Measurements from ENCODE around the gene CDC14C. TPM values are rescaled to one million over a fixed set of nuclear protein-coding genes. Genes with fewer than 3 reads are reported as not detected.
"Not testable (repeated sequence)": the region's sequence is repeated elsewhere in the genome, so short reads cannot be mapped to it uniquely, and the experiment has no call there.

The CDC14C gene
- total and polyA plus RNA-seq, 7 donors = not detected

DNA sequence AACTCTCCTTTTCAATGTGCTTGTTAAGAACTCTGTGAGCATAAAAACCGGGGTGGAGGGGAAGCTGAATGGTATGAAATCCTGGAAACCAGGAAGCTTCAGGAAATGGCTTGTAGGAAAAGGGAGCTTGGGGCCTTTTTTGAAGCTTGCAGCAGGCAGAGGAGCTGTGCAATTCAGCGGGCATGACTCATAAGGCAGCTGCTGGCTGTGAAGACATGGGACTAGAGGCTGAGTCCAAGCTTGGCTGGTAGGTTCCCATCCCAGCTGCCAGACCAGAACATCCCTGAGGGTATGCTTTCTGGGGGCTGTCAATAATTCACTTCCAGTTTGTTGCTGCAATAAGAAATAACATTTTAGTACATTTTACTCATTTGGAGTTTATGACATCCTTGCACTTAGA lies 36.8 kb upstream of the CDC14C start:
- ATAC-seq (no peak), DNase-seq (peak; percentile 23 to 60)
- H3K9me3 ChIP-seq = peaks cover 22% of the 10 kb centered on the region
- intact Hi-C loops (cut with DNase I) = no loop called here
- WGBS, 3 donors = 40 to 56% (median 46%) methylated on average over 2 of the region's 2 CpGs
- H3K36me3 ChIP-seq (ENCODE audit: insufficient read depth in 1 of 2, low read depth in 1 of 2) = no peaks in the 10 kb centered on the region
- no peak overlapping the region for H3K4me3 ChIP-seq
- no peaks in the 10 kb centered on the region for H3K4me1 ChIP-seq
- TF ChIP-seq, protein P1, sequence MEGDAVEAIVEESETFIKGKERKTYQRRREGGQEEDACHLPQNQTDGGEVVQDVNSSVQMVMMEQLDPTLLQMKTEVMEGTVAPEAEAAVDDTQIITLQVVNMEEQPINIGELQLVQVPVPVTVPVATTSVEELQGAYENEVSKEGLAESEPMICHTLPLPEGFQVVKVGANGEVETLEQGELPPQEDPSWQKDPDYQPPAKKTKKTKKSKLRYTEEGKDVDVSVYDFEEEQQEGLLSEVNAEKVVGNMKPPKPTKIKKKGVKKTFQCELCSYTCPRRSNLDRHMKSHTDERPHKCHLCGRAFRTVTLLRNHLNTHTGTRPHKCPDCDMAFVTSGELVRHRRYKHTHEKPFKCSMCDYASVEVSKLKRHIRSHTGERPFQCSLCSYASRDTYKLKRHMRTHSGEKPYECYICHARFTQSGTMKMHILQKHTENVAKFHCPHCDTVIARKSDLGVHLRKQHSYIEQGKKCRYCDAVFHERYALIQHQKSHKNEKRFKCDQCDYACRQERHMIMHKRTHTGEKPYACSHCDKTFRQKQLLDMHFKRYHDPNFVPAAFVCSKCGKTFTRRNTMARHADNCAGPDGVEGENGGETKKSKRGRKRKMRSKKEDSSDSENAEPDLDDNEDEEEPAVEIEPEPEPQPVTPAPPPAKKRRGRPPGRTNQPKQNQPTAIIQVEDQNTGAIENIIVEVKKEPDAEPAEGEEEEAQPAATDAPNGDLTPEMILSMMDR (IDR thresholded peaks at IDR 0.05) = no peak
- no peak overlapping the region for H3K27ac ChIP-seq
- no peaks in the 10 kb centered on the region for H3K27me3 ChIP-seq (ENCODE audit: insufficient read depth in 3 of 3, low read length in 2 of 3)

DNA sequence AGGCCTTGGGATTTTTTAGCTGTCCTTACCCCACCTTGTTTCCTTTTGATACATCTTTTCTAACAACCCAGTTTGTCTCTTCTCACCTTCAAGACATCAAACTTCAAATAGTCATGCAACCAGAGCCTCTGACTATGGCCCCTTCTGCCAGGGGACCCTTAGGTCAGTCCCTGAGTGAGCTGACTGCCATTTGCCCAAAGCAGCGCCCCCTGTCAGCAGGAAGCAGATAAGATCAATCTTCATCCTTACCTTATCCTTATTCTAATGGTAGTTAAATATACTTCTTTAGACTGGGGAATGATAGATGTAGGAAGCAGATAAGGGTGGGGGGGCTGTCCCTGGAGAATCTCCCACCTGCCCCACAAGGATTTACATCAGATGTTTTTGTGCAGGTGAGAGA lies 29.8 kb upstream of the CDC14C start:
- WGBS, 3 donors = 59 to 87% (median 68%) methylated on average over 1 of the region's 1 CpG

DNA sequence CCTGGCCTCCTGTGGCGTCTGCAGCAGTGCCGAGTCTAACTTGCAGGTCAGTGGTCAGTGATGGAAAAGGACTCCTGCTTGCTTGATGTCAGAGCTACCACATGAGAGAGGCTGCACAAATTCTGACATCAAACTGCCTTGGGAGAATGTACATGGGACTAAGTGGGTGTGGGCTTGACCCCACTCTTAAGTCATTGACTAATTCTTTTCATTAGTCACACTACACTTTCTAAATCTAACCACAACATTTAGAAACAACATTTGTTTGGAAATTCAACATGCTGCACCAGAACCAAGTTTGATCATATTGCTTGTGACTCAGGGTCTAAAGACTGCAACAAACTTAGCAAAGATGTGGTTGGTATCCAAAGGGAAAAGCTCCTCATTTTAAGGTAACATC lies 24.4 kb upstream of the CDC14C start:
- intact Hi-C loops (cut with DNase I) = no loop called here
- Histone ChIP-seq H3K36me3 (ENCODE audit: insufficient read depth in 1 of 2, low read depth in 1 of 2) (no peaks in the 10 kb centered on the region), H3K4me3 (no peak overlapping the region), H3K27ac (no peak overlapping the region), H3K9me3 (no peaks in the 10 kb centered on the region), H3K27me3 (ENCODE audit: insufficient read depth in 3 of 3, low read length in 2 of 3) (no peaks in the 10 kb centered on the region), H3K4me1 (no peaks in the 10 kb centered on the region)
- TF ChIP-seq, protein P1 (IDR thresholded peaks at IDR 0.05) = no peak
- DNase-seq (no peak), ATAC-seq (no peak)
- 67 to 85% (median 76%) methylated on average over 2 of the region's 2 CpGs for WGBS, 3 donors

More for the DNA sequence above, 29.8 kb upstream of the CDC14C start:
- H3K27ac ChIP-seq = no peak overlapping the region
- DNase-seq (no peak), ATAC-seq (no peak)
- H3K4me1 ChIP-seq = no peaks in the 10 kb centered on the region
- TF ChIP-seq, protein P1 (IDR thresholded peaks at IDR 0.05) = no peak
- H3K9me3 ChIP-seq = peaks cover 22% of the 10 kb centered on the region
- H3K4me3 ChIP-seq = no peak overlapping the region
- H3K27me3 ChIP-seq (ENCODE audit: insufficient read depth in 3 of 3, low read length in 2 of 3) = no peaks in the 10 kb centered on the region
- H3K36me3 ChIP-seq (ENCODE audit: insufficient read depth in 1 of 2, low read depth in 1 of 2) = no peaks in the 10 kb centered on the region
- intact Hi-C loops (cut with DNase I) = no loop called here

DNA sequence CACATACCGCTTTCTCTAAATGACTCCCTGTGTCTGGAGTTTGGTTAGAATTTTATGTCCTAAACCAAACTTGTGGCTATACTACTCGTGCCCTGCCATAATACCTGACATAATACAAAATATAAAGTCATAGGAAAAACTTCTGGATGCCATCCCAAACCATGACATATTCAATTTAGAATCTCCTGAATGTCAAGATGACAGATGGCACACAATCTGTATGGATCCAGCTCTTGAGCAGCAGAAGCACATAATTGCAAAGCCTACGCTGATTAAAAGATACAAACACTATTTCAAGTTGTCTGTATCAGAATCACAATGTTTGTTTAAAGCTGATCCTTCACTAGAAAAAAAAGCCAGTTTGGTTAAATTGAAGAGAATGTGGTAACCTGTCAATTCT lies 22.4 kb upstream of the CDC14C start:
- Histone ChIP-seq H3K27me3 (ENCODE audit: insufficient read depth in 3 of 3, low read length in 2 of 3) (no peaks in the 10 kb centered on the region), H3K9me3 (no peaks in the 10 kb centered on the region), H3K36me3 (ENCODE audit: insufficient read depth in 1 of 2, low read depth in 1 of 2) (no peaks in the 10 kb centered on the region), H3K4me3 (no peak overlapping the region), H3K4me1 (no peaks in the 10 kb centered on the region), H3K27ac (no peak overlapping the region)
- TF ChIP-seq, protein P1 (IDR thresholded peaks at IDR 0.05) = no peak
- intact Hi-C loops (cut with DNase I) = no loop called here
- DNase-seq (no peak), ATAC-seq (no peak)
- WGBS, 3 donors = 81 to 89% (median 82%) methylated on average over 3 of the region's 3 CpGs

DNA sequence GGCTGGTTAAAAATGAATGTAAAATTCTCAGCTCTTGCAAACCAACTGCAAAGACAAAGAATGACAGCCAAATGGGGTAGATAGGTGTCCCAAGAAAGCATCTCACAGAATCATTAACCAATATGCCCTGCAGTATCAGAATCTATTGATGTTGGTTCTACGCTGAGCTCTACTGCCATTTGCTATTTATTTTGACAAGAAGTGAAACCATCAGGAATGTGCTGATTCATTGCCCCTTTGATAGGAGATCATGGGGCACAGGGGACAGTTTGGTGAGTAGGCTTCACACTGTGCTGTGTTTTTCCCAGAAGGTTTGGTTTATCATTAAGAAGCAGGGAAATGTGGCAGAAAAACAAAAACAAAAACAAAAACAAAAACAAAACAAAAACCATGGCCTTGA lies 19.4 kb upstream of the CDC14C start:
- DNase-seq = no peak
- WGBS, 3 donors = 48 to 62% (median 57%) methylated on average over 1 of the region's 1 CpG
- Histone ChIP-seq H3K9me3 (no peaks in the 10 kb centered on the region), H3K4me3 (no peak overlapping the region), H3K27me3 (ENCODE audit: insufficient read depth in 3 of 3, low read length in 2 of 3) (no peaks in the 10 kb centered on the region), H3K36me3 (ENCODE audit: insufficient read depth in 1 of 2, low read depth in 1 of 2) (no peaks in the 10 kb centered on the region), H3K4me1 (no peaks in the 10 kb centered on the region), H3K27ac (no peak overlapping the region)
- TF ChIP-seq, protein P1 (IDR thresholded peaks at IDR 0.05) = no peak
- no peak for ATAC-seq
- intact Hi-C loops (cut with DNase I) = no loop called here

DNA sequence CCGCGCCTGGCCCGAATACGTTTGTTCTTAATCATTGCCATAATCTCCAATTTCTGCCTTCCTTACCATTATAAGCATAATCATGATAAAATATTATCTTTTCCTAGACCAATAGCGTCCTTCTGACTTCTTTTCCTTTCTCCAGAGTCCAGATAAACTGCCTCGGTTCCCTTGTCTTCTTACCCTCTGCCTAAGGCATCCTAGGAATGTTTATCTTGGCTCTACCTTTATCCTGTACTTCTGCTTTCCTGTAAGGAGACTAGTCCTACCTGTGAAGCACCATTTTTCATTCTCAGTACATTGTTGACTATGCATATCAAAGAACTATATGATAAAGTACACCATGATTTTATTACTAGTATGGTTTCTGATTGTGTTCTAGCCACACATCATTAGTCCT lies 18.7 kb upstream of the CDC14C start:
- H3K27me3 ChIP-seq (ENCODE audit: insufficient read depth in 3 of 3, low read length in 2 of 3); H3K27ac ChIP-seq; DNase-seq; intact Hi-C loops (cut with DNase I); H3K36me3 ChIP-seq (ENCODE audit: insufficient read depth in 1 of 2, low read depth in 1 of 2); H3K9me3 ChIP-seq; ATAC-seq; H3K4me3 ChIP-seq; H3K4me1 ChIP-seq: not testable (repeated sequence)
- 90% methylated on average over 6 of the region's 6 CpGs for WGBS, 3 donors

DNA sequence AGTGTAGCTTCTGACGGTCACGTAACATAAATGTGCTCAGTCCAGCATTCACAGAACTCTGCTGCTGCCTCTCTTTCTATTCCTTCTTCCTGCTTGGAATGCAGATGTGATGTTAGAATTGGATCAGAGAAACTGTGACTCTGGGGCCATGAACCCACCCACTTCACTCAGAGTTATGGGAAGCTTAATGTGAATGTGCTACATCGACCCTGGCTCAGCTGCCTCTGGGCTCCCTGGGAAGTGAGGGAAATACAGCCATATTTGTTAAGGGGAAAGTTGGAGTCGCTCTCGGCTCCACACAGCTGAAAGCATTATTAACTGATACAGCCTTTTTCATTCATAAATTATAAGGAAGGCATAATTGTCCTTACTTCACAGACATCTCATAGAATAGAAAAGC lies 14.5 kb upstream of the CDC14C start:
- H3K4me1 ChIP-seq; H3K27ac ChIP-seq; DNase-seq; ATAC-seq; H3K9me3 ChIP-seq; H3K36me3 ChIP-seq (ENCODE audit: insufficient read depth in 1 of 2, low read depth in 1 of 2); intact Hi-C loops (cut with DNase I); H3K27me3 ChIP-seq (ENCODE audit: insufficient read depth in 3 of 3, low read length in 2 of 3); H3K4me3 ChIP-seq: not testable (repeated sequence)
- 80 to 90% (median 82%) methylated on average over 5 of the region's 5 CpGs for WGBS, 3 donors

All from psoas muscle (tissue), 8 donors.